ENCODE results near the gene STXBP1. TPM values are rescaled to one million over a fixed set of nuclear protein-coding genes. Genes with fewer than 3 reads are reported as not detected.
A peak's percentile ranks its signal among the peaks of the same experiment; 100 is the strongest.
"Not testable (repeated sequence)": the region's sequence is repeated elsewhere in the genome, so short reads cannot be mapped to it uniquely, and the experiment has no call there.

The STXBP1 gene
- total and polyA plus RNA-seq, 8 donors: 5.2 to 77.7 (median 17.6) TPM

DNA sequence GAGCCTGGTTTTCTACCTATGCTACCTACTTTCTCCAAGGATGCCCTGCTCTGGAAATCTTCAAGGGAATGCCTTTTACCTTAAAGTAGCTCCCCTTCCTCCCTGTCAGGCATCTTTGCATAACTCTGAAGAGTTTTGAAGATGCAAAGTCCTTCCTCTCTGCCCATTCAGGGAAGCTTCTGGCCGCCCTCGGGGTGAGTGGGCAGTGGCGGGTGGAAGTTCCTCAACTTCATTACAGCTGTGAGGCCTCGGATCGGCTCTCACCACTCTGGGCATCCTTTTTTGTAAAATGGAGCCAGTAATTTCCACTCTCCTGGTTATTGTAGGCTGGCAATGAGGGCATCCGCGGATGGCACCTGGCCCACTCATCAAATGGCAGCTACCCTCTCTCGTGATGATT lies 31.7 kb upstream of the STXBP1 start:
- intact Hi-C loops (cut with DNase I; ENCODE audit: low total_unique reads): no loop called here
- TF ChIP-seq POLR2A (IDR thresholded peaks at IDR 0.05) (no peak), POLR2AphosphoS5 (IDR thresholded peaks at IDR 0.05) (no peak), EP300 (IDR thresholded peaks at IDR 0.05) (no peak)
- TF ChIP-seq, protein P1, sequence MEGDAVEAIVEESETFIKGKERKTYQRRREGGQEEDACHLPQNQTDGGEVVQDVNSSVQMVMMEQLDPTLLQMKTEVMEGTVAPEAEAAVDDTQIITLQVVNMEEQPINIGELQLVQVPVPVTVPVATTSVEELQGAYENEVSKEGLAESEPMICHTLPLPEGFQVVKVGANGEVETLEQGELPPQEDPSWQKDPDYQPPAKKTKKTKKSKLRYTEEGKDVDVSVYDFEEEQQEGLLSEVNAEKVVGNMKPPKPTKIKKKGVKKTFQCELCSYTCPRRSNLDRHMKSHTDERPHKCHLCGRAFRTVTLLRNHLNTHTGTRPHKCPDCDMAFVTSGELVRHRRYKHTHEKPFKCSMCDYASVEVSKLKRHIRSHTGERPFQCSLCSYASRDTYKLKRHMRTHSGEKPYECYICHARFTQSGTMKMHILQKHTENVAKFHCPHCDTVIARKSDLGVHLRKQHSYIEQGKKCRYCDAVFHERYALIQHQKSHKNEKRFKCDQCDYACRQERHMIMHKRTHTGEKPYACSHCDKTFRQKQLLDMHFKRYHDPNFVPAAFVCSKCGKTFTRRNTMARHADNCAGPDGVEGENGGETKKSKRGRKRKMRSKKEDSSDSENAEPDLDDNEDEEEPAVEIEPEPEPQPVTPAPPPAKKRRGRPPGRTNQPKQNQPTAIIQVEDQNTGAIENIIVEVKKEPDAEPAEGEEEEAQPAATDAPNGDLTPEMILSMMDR (IDR thresholded peaks at IDR 0.05): no peak
- no peak for DNase-seq
- Histone ChIP-seq H3K9me3 (no peaks in the 10 kb centered on the region), H3K27ac (peak overlapping the region in 4 of 5 donors; percentile 92 to 99 (median 96)), H3K27me3 (no peaks in the 10 kb centered on the region), H3K4me3 (peak overlapping the region in 1 of 4 donors; percentile 24), H3K4me1 (peaks cover 38 to 72% (median 55%) of the 10 kb centered on the region in 4 donors), H3K36me3 (no peaks in the 10 kb centered on the region)
- 81 to 88% (median 85%) methylated on average over 8 of the region's 8 CpGs for WGBS, 5 donors

- no peak for TF ChIP-seq POLR2AphosphoS5 (IDR thresholded peaks at IDR 0.05)
- TF ChIP-seq POLR2A (IDR thresholded peaks at IDR 0.05): no peak
- TF ChIP-seq, protein P1 (IDR thresholded peaks at IDR 0.05): no peak
- TF ChIP-seq EP300 (IDR thresholded peaks at IDR 0.05): no peak
- DNase-seq: no peak
Observed at GRCh38 chr9:127580879-127581475, 31.1 kb upstream of the STXBP1 start.

GRCh38 chr9:127584474-127584805 lies 27.6 kb upstream of the STXBP1 start:
- H3K4me3 ChIP-seq; intact Hi-C loops (cut with DNase I; ENCODE audit: low total_unique reads); H3K9me3 ChIP-seq; H3K36me3 ChIP-seq; DNase-seq; H3K27me3 ChIP-seq: not testable (repeated sequence)
- peaks cover 7 to 58% (median 33%) of the 10 kb centered on the region in 4 donors for H3K4me1 ChIP-seq
- 81 to 88% (median 87%) methylated on average over 3 of the region's 3 CpGs for WGBS, 5 donors
- H3K27ac ChIP-seq: peak overlapping the region in 4 of 5 donors; percentile 64 to 75 (median 70)

More at GRCh38 chr9:127580879-127581475, 31.1 kb upstream of the STXBP1 start:
- H3K9me3 ChIP-seq: no peaks in the 10 kb centered on the region
- no peaks in the 10 kb centered on the region for H3K36me3 ChIP-seq
- WGBS, 5 donors: 52 to 68% (median 60%) methylated on average over 7 of the region's 7 CpGs
- peak overlapping the region in 1 of 4 donors; percentile 24 for H3K4me3 ChIP-seq
- no peaks in the 10 kb centered on the region for H3K27me3 ChIP-seq
- peaks cover 32 to 72% (median 52%) of the 10 kb centered on the region in 4 donors for H3K4me1 ChIP-seq
- intact Hi-C loops (cut with DNase I; ENCODE audit: low total_unique reads): no loop called here
- peak overlapping the region in 4 of 5 donors; percentile 23 to 99 (median 96) for H3K27ac ChIP-seq

DNA sequence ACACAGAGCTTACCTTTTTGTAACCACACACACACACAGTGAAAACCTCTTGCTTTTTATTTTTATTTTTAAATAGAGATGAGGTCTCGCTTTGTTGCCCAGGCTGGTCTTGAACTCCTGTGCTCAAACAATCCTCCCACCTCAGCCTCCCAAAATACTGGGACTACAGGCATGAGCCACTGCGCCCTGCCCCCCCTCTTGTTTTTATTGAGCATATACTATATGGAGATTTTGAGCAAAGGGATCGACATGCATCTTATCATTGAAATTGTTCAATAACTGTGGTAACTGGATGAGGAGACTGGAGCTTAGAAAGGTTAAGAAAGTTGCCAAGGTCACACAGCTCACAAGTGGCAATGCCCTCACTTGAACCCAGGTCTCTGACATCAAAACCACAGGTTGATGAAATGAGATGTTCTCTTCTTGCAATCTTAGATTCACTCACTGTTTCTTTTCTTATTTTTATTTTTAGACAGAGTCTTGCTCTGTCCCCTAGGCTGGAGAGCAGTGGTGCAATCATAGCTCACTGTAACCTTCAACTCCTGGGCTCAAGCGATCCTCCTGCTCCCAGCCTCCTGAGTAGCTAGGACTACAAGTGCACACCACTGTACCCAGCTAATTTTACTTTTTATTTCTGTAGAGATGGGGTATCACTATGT lies 26.8 kb upstream of the STXBP1 start:
- intact Hi-C loops (cut with DNase I; ENCODE audit: low total_unique reads): no loop called here
- H3K27me3 ChIP-seq: no peaks in the 10 kb centered on the region
- no peaks in the 10 kb centered on the region for H3K36me3 ChIP-seq
- peak overlapping the region in 2 of 5 donors; percentile 70 to 75 for H3K27ac ChIP-seq
- TF ChIP-seq EP300 (IDR thresholded peaks at IDR 0.05) (no peak), POLR2A (IDR thresholded peaks at IDR 0.05) (no peak), POLR2AphosphoS5 (IDR thresholded peaks at IDR 0.05) (no peak)
- TF ChIP-seq, protein P1 (IDR thresholded peaks at IDR 0.05): no peak
- H3K4me3 ChIP-seq: no peak overlapping the region
- WGBS, 5 donors: 94 to 97% (median 96%) methylated on average over 4 of the region's 4 CpGs
- H3K9me3 ChIP-seq: no peaks in the 10 kb centered on the region
- no peak for DNase-seq
- H3K4me1 ChIP-seq: peaks cover 0 to 58% (median 30%) of the 10 kb centered on the region in 4 donors

- DNase-seq: no peak
- Histone ChIP-seq H3K27me3 (no peaks in the 10 kb centered on the region), H3K4me3 (no peak overlapping the region), H3K9me3 (no peaks in the 10 kb centered on the region), H3K4me1 (peaks cover 0 to 50% (median 26%) of the 10 kb centered on the region in 4 donors), H3K27ac (peak overlapping the region in 1 of 5 donors; percentile 53), H3K36me3 (no peaks in the 10 kb centered on the region)
- intact Hi-C loops (cut with DNase I; ENCODE audit: low total_unique reads): loop anchor here (2.0 kb wide), 1 partner anchor 83 kb away; no protein-coding TSS in a partner anchor
- TF ChIP-seq POLR2A (IDR thresholded peaks at IDR 0.05): no peak
- TF ChIP-seq EP300 (IDR thresholded peaks at IDR 0.05): no peak
- TF ChIP-seq POLR2AphosphoS5 (IDR thresholded peaks at IDR 0.05): no peak
- TF ChIP-seq, protein P1 (IDR thresholded peaks at IDR 0.05): no peak
- WGBS, 5 donors: 67 to 78% (median 75%) methylated on average over 14 of the region's 14 CpGs
Observed at GRCh38 chr9:127586096-127586495, 26.0 kb upstream of the STXBP1 start.

All from stomach (tissue), 9 donors.